Parathyroid adenoma (tissue), 2 donors: ENCODE data around the gene WDSUB1.

Experiments used
- H2AFZ ChIP-seq: fragments of 300-600 bp; sonication (generic); one replicate; pipeline ENCODE4 v1.7.0; 2017; ENCODE audit warnings: antibody characterized with exemption, mild to moderate bottlenecking
- H3K27ac ChIP-seq: fragments of 300-600 bp; sonication (generic); one replicate; pipeline ENCODE4 v1.7.0; 2017
- H3K27me3 ChIP-seq: fragments of 300-600 bp; sonication (generic); one replicate; pipeline ENCODE4 v1.7.0; 2017; ENCODE audit warnings: low read length; ENCODE audit not compliant: control insufficient read depth, insufficient read depth
- H3K36me3 ChIP-seq: fragments of 300-600 bp; sonication (generic); one replicate; pipeline ENCODE4 v1.7.0; 2017; ENCODE audit warnings: low read length; ENCODE audit not compliant: control insufficient read depth, insufficient read depth
- H3K4me1 ChIP-seq: fragments of 300-600 bp; sonication (generic); one replicate; pipeline ENCODE4 v1.7.0; 2017; ENCODE audit warnings: control low read depth
- H3K4me2 ChIP-seq: fragments of 300-600 bp; sonication (generic); one replicate; pipeline ENCODE4 v1.7.0; 2017; ENCODE audit warnings: low read length
- H3K4me3 ChIP-seq: fragments of 300-600 bp; sonication (generic); one replicate; pipeline ENCODE4 v1.7.0; 2017; ENCODE audit warnings: low read depth, low read length
- H3K79me2 ChIP-seq: fragments of 300-600 bp; sonication (generic); one replicate; pipeline ENCODE4 v1.7.0; 2017; ENCODE audit warnings: control low read depth
- H3K9ac ChIP-seq: fragments of 300-600 bp; sonication (generic); one replicate; pipeline ENCODE4 v1.7.0; 2017; ENCODE audit warnings: mild to moderate bottlenecking
- H3K9me3 ChIP-seq: fragments of 300-600 bp; sonication (generic); one replicate; pipeline ENCODE4 v1.7.0; 2017; ENCODE audit warnings: low read length; ENCODE audit not compliant: control insufficient read depth
- CTCF ChIP-seq: fragments of 300-600 bp; sonication (generic); IDR thresholded peaks from one replicate; pipeline ENCODE4 v1.7.0; 2017; ENCODE audit warnings: antibody characterized with exemption, mild to moderate bottlenecking
- donor health status: primary hyperparathyroidism.

WDSUB1 gene

DNA sequence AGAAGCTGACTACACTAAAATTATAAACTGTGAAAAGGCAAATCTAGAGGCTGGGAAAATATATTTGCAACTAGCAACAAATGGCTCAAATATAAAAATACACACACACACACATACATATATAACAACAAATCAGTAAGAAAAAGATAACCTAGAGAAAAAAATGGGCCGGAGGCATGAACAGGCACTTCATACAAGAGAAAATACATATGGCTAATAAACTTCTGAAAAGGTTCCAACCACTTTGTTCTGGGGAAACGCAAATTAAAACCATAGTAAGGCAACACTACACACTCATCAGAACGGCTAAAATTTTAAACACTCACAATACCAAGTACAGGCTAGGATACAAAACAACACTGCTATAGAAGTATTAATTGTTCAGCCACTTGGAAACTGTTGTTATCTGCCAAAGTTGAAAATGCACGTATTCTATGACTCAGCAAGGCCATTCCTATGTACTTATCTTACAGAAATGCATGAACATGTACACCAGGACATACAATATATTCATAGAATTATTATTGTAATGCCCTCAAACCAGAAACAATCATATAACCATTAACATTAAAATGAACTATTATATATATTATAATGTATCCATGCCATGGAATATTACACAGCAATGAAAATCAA is 15.6 kb downstream of the WDSUB1 start:
- Histone ChIP-seq H3K9ac (no peak overlapping the region), H3K4me3 (no peak overlapping the region), H3K4me1 (no peaks in the 10 kb centered on the region), H3K9me3 (no peaks in the 10 kb centered on the region), H3K36me3 (no peaks in the 10 kb centered on the region), H3K27me3 (no peaks in the 10 kb centered on the region), H3K79me2 (peaks cover 3% of the 10 kb centered on the region), H2AFZ (no peak overlapping the region), H3K27ac (no peak overlapping the region), H3K4me2 (no peak overlapping the region)
- no peak for TF ChIP-seq CTCF

DNA sequence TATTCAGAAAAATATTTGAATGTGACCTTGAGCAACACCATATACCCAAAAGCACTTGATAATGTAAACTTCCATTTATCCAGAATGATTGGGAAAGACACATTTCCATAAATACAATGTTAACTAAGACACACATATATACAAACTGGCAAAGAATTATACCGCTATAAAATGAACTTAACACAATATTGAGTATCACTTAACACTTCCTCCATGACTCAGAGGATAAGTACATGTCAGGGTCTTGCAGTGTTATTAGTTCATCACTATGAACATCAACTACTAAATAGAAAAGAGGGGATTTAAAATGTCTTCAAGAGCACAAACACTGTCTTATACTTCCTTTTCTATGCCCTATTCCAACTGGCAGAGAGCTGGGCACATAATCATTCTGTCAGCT is 18.6 kb downstream of the WDSUB1 start:
- no peak overlapping the region for H3K4me2 ChIP-seq
- H3K36me3 ChIP-seq = no peaks in the 10 kb centered on the region
- no peak overlapping the region for H3K9ac ChIP-seq
- no peaks in the 10 kb centered on the region for H3K27me3 ChIP-seq
- H2AFZ ChIP-seq = no peak overlapping the region
- no peak overlapping the region for H3K4me3 ChIP-seq
- H3K9me3 ChIP-seq = no peaks in the 10 kb centered on the region
- H3K79me2 ChIP-seq = peaks cover 3% of the 10 kb centered on the region
- peaks cover 3% of the 10 kb centered on the region for H3K4me1 ChIP-seq
- H3K27ac ChIP-seq = no peak overlapping the region
- TF ChIP-seq CTCF = no peak

GRCh38 chr2:159266554-159266953 is 19.9 kb downstream of the WDSUB1 start:
- no peak for TF ChIP-seq CTCF
- H3K4me3 ChIP-seq = no peak overlapping the region
- H3K79me2 ChIP-seq = peaks cover 3% of the 10 kb centered on the region
- H3K27ac ChIP-seq = no peak overlapping the region
- no peak overlapping the region for H2AFZ ChIP-seq
- H3K4me2 ChIP-seq = no peak overlapping the region
- no peak overlapping the region for H3K9ac ChIP-seq
- H3K9me3 ChIP-seq = no peaks in the 10 kb centered on the region
- no peaks in the 10 kb centered on the region for H3K36me3 ChIP-seq
- no peaks in the 10 kb centered on the region for H3K27me3 ChIP-seq
- peaks cover 8% of the 10 kb centered on the region for H3K4me1 ChIP-seq

DNA sequence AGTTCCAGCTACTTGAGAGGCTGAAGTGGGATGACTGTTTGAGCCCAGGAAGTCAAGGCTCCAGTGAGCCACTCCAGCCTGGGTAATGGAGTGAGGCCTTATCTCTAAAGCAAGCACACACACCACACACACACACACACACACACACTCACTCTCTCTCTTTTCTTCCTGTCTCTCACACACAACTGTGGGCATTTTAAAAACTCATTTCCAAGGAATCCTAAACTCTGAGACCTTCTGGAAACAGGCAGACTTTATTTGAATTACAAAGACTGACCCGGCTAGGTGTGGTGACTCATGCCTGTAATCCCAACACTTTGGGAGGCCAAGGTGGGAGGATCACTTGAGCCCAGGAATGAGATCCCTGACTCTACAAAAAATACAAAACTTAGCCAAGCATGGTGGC is 21.3 kb downstream of the WDSUB1 start:
- Histone ChIP-seq H3K9me3 (no peaks in the 10 kb centered on the region), H3K4me3 (no peak overlapping the region), H3K4me2 (no peak overlapping the region), H3K4me1 (peaks cover 8% of the 10 kb centered on the region), H3K79me2 (peaks cover 3% of the 10 kb centered on the region), H3K27me3 (no peaks in the 10 kb centered on the region), H3K27ac (no peak overlapping the region), H2AFZ (no peak overlapping the region), H3K36me3 (no peaks in the 10 kb centered on the region), H3K9ac (no peak overlapping the region)
- TF ChIP-seq CTCF = no peak

GRCh38 chr2:159262904-159263303 is 23.6 kb downstream of the WDSUB1 start:
- Histone ChIP-seq H2AFZ (no peak overlapping the region), H3K4me3 (no peak overlapping the region), H3K9ac (no peak overlapping the region), H3K27me3 (no peaks in the 10 kb centered on the region), H3K27ac (peak overlapping the region; percentile 39), H3K4me2 (no peak overlapping the region), H3K9me3 (no peaks in the 10 kb centered on the region), H3K79me2 (no peaks in the 10 kb centered on the region), H3K36me3 (no peaks in the 10 kb centered on the region), H3K4me1 (peaks cover 8% of the 10 kb centered on the region)
- TF ChIP-seq CTCF = no peak
